K562 (cell line): ENCODE measurements around the gene ARMC9. TPM values are rescaled to one million over a fixed set of nuclear protein-coding genes. Genes with fewer than 3 reads are reported as not detected.

Source experiments
- ATAC-seq: fragments of 200-7000 bp; cut with Tn5 transposase; 3 replicates; pipeline ENCODE4 v1.9.1; 2020; ENCODE audit warnings: moderate library complexity
- BruUV-seq: library from RNA; stranded (reverse); fragments of 400-500 nt; replicated peaks from 2 replicates; lab custom pipeline; 2021; lab: Mats Ljungman, UMichigan
- CTCF ChIA-PET: fragments of 300-600 bp; formaldehyde crosslinking; extraction: SDS; loops from one replicate; lab custom pipeline; 2021; ENCODE audit warnings: low intra/inter-chr PET ratio; lab: Yijun Ruan, JAX
- POLR2A ChIA-PET: fragments of 300-600, 350-650 bp; sonication (Branson Sonifier 250); formaldehyde crosslinking; extraction: SDS; loops from one replicate; lab custom pipeline; 2021; ENCODE audit warnings: antibody characterized with exemption, inconsistent platforms; lab: Yijun Ruan, JAX
- DNase-seq, 4 experiments: peaks; one replicate each; pipeline versions ENCODE4 v3.0.0 to v3.0.0-alpha.2; 2011 to 2018; ENCODE audit warnings: low spot score in 3 of 4, mixed read lengths in 3 of 4; ENCODE audit errors: extremely low read depth in 1 of 4
- FAIRE-seq: peaks from 2 replicates; lab custom pipeline; 2011; peaks lifted over from hg19 to GRCh38; lab: Jason Lieb, UNC
- H2AFZ ChIP-seq: 2 replicates; pipeline ENCODE4 v1.6.0; 2011; ENCODE audit warnings: low read depth, low read length, control low read depth, inconsistent platforms
- H3K27ac ChIP-seq: fragments of 200-600 bp; 3 replicates; pipeline ENCODE4 v1.8.0; 2011; ENCODE audit warnings: low read depth, mild to moderate bottlenecking, control low read depth, inconsistent platforms, low read length, moderate library complexity, mixed read lengths; ENCODE audit errors: extremely low read depth
- H3K27me3 ChIP-seq, 2 experiments: fragments of 300-600 bp in 1 of 2; 2 replicates in 1 of 2; 3 replicates in 1 of 2; pipeline versions ENCODE4 v1.6.0 to v1.8.0; 2011; ENCODE audit warnings: inconsistent platforms in 2 of 2, low read length in 2 of 2, mild to moderate bottlenecking in 1 of 2, mixed read lengths in 1 of 2, moderate library complexity in 1 of 2; ENCODE audit not compliant: control insufficient read depth in 2 of 2, insufficient read depth in 2 of 2
- H3K36me3 ChIP-seq: fragments of 300-600 bp; 3 replicates; pipeline ENCODE4 v1.8.0; 2011; ENCODE audit warnings: mild to moderate bottlenecking, low read length, inconsistent platforms; ENCODE audit not compliant: control insufficient read depth, insufficient read depth
- H3K4me1 ChIP-seq, 2 experiments: fragments of 200-600 bp in 1 of 2; replicated peaks in 1 of 2; 2 replicates in 1 of 2; 3 replicates in 1 of 2; pipeline versions ENCODE4 v1.5.1 to v1.8.0; 2011; ENCODE audit warnings: inconsistent platforms in 2 of 2, low read length in 2 of 2, mild to moderate bottlenecking in 1 of 2, mixed read lengths in 1 of 2, moderate library complexity in 1 of 2; ENCODE audit not compliant: control insufficient read depth in 2 of 2, insufficient read depth in 2 of 2
- H3K4me2 ChIP-seq: 2 replicates; pipeline ENCODE4 v1.6.1; 2011; ENCODE audit warnings: low read length, control low read depth, inconsistent platforms, mixed read lengths; ENCODE audit not compliant: insufficient read depth
- H3K4me3 ChIP-seq: fragments of 200-600 bp; sonication (generic), shearing (Covaris generic); 2 replicates; pipeline ENCODE4 v1.5.1; 2016; ENCODE audit warnings: control low read depth, inconsistent platforms
- H3K79me2 ChIP-seq: fragments of 200-600 bp; 3 replicates; pipeline ENCODE4 v1.8.0; 2011; ENCODE audit warnings: low read length, inconsistent platforms; ENCODE audit not compliant: control insufficient read depth, insufficient read depth
- H3K9ac ChIP-seq, 2 experiments: 2 replicates each; pipeline versions ENCODE4 v1.6.0 to v1.6.1; 2011; ENCODE audit warnings: low read depth in 2 of 2, low read length in 2 of 2, control low read depth in 1 of 2, inconsistent platforms in 1 of 2, mild to moderate bottlenecking in 1 of 2, mixed read lengths in 1 of 2; ENCODE audit not compliant: insufficient read depth in 1 of 2
- H3K9me1 ChIP-seq: one replicate; pipeline ENCODE4 v1.6.0; 2011; ENCODE audit warnings: inconsistent platforms, mild to moderate bottlenecking, low read length, moderate library complexity; ENCODE audit not compliant: control insufficient read depth, insufficient read depth
- H3K9me3 ChIP-seq: replicated peaks from 2 replicates; pipeline ENCODE4 v1.5.1; 2011; ENCODE audit warnings: low read depth, low read length, inconsistent platforms; ENCODE audit not compliant: control insufficient read depth, insufficient read depth
- H4K20me1 ChIP-seq: replicated peaks from 2 replicates; pipeline ENCODE4 v1.6.1; 2011; ENCODE audit warnings: low read length, inconsistent platforms, mixed read lengths; ENCODE audit not compliant: control insufficient read depth, insufficient read depth
- CCNT2 ChIP-seq: IDR thresholded peaks from 2 replicates; pipeline ENCODE4 v1.6.1; 2011; ENCODE audit warnings: borderline replicate concordance, low read depth, mild to moderate bottlenecking, moderate library complexity, mixed read lengths, low read length; ENCODE audit not compliant: insufficient read length; ENCODE audit errors: extremely low read depth
- CGGBP1 ChIP-seq: fragments of 250-450 bp; sonication (Bioruptor Pico); IDR thresholded peaks from 2 replicates; pipeline ENCODE4 v1.9.0; 2021; ENCODE audit warnings: mild to moderate bottlenecking
- ELF4 ChIP-seq: fragments of 450-650 bp; formaldehyde crosslinking; IDR thresholded peaks from 2 replicates; pipeline ENCODE4 v1.4.0; 2022; ENCODE audit warnings: missing genetic modification characterization
- FOXP4 ChIP-seq: sonication (generic); formaldehyde crosslinking; IDR thresholded peaks from 2 replicates; pipeline ENCODE4 v1.8.0; 2022; ENCODE audit warnings: mild to moderate bottlenecking, missing genetic modification reagents, borderline replicate concordance
- FUS ChIP-seq: fragments of 200-400 bp; formaldehyde crosslinking; optimal IDR thresholded peaks from 2 replicates; pipeline ENCODE3; 2017; ENCODE audit warnings: low read depth, low read length
- HDAC8 ChIP-seq: fragments of 450-650 bp; IDR thresholded peaks from 2 replicates; pipeline ENCODE4 v1.6.1; 2016; ENCODE audit warnings: mild to moderate bottlenecking, missing genetic modification characterization, moderate library complexity, missing compliant biosample characterization
- JUN ChIP-seq, 2 experiments: sonication (generic) in 1 of 2; formaldehyde crosslinking in 1 of 2; IDR thresholded peaks; 2 replicates each; pipeline versions ENCODE4 v1.6.1 to v1.8.0; 2012 to 2022; ENCODE audit warnings: borderline replicate concordance in 2 of 2, mild to moderate bottlenecking in 2 of 2, improper control_type of control experiment in 1 of 2, low read depth in 1 of 2, low read length in 1 of 2, missing genetic modification reagents in 1 of 2
- MEF2D ChIP-seq: conservative IDR thresholded peaks from 2 replicates; pipeline ENCODE4 v1.6.1; 2016; ENCODE audit warnings: low read depth, missing genetic modification characterization, missing compliant biosample characterization
- RFX1 ChIP-seq: fragments of 450-650 bp; IDR thresholded peaks from 2 replicates; pipeline ENCODE4 v1.6.1; 2016; ENCODE audit warnings: mild to moderate bottlenecking, moderate library complexity
- SNRNP70 ChIP-seq: fragments of 200-400 bp; formaldehyde crosslinking; optimal IDR thresholded peaks from 2 replicates; pipeline ENCODE3; 2017; ENCODE audit warnings: low read depth, low read length
- ZBTB11 ChIP-seq, 3 experiments: fragments of 200-800 bp in 1 of 3; fragments of 250-450 bp in 1 of 3; fragments of 450-650 bp in 1 of 3; sonication (Bioruptor Pico) in 1 of 3; sonication (Bioruptor generic) in 1 of 3; formaldehyde crosslinking in 1 of 3; IDR thresholded peaks; 2 replicates each; pipeline versions ENCODE4 v1.6.1 to v1.8.0; 2016 to 2022; ENCODE audit warnings: mild to moderate bottlenecking in 2 of 3, missing genetic modification characterization in 2 of 3, missing compliant biosample characterization in 1 of 3, moderate library complexity in 1 of 3
- ZBTB26 ChIP-seq: fragments of 450-650 bp; formaldehyde crosslinking; IDR thresholded peaks from 2 replicates; pipeline ENCODE4 v1.4.0; 2022; ENCODE audit warnings: missing genetic modification characterization
- ZEB2 ChIP-seq: fragments of 450-650 bp; IDR thresholded peaks from 2 replicates; pipeline ENCODE4 v1.6.1; 2016
- ZKSCAN1 ChIP-seq: fragments of 150-350 bp; IDR thresholded peaks from 2 replicates; pipeline ENCODE4 v1.6.1; 2016; ENCODE audit warnings: low read depth, low read length
- WGBS: fragments of 100-300 bp; shearing (Covaris generic); methylation state at CpG from one replicate; pipeline ENCODE4 v1.1.6; 2016; ENCODE audit warnings: low coverage, mixed read lengths; ENCODE audit not compliant: insufficient coverage; ENCODE audit errors: missing lambda C conversion rate; 5-methylcytosine and 5-hydroxymethylcytosine counted together
- in situ Hi-C: fragments of 300-500 bp; cut with MboI; formaldehyde crosslinking; loops from 4 replicates; pipeline ENCODE4 v1.15.0; 2018; ENCODE audit warnings: inconsistent platforms, mixed read lengths
- intact Hi-C: fragments of 100-400 bp; cut with micrococcal nuclease; formaldehyde crosslinking; loops from 2 replicates; pipeline ENCODE4 v1.14.2; 2022
- polyA plus RNA-seq, 8 experiments: library from polyadenylated mRNA; depleted of rRNA in 4 of 8; stranded (reverse) in 5 of 8; unstranded in 3 of 8; fragments of >200 nt; fragmentation: Nextera tagmentation in 2 of 8; fragmentation: Illumina TruSeq in 1 of 8; extraction: Ambion mirVana in 2 of 8; extraction: Trizol in 1 of 8; gene quantifications; 2 replicates each; pipeline versions ENCODE4 v1.2.1 to v1.2.3, GENCODE V29; 2011 to 2014; ENCODE audit warnings: inconsistent platforms in 1 of 8, missing spikeins in 1 of 8
- total RNA-seq, 7 experiments: library from RNA; depleted of rRNA in 6 of 7; stranded (reverse); fragments of >200 nt in 6 of 7; fragmentation: Illumina TruSeq in 2 of 7; extraction: Trizol in 2 of 7; gene quantifications; 2 replicates each; pipeline versions ENCODE4 v1.2.1 to v1.2.3, GENCODE V29; 2011 to 2021; ENCODE audit warnings: low replicate concordance in 1 of 7

The ARMC9 gene
- total and polyA plus RNA-seq, 9 of the 15 experiments (the other 6 are each of a cell fraction or from before 2014, with no cell fraction given) = 0.36 to 2.3 (median 1.1) TPM

GRCh38 chr2:231277962-231278361 lies 79.5 kb downstream of the ARMC9 start (continued):
- TF ChIP-seq CCNT2 (no peak), ZBTB26 (CRISPR knock-in tag) (no peak), MEF2D (tag) (no peak), SNRNP70 (no peak)

- 0% methylated on average over 1 of the region's 2 CpGs for WGBS
- ChIA-PET CTCF (no interaction called here), POLR2A (no interaction called here)
- in situ Hi-C loops (no loop called here), intact Hi-C loops (no loop called here)
- FAIRE-seq = no peak
- H3K27me3 ChIP-seq = peaks cover 10 to 18% of the 10 kb centered on the region in 2 experiments; a peak in 4 of 5 replicates
- H3K4me2 ChIP-seq = no peak overlapping the region
- DNase-seq = no peak
- no peaks in the 10 kb centered on the region for H3K9me1 ChIP-seq
- no peak overlapping the region for H2AFZ ChIP-seq
- no peaks in the 10 kb centered on the region for H3K9me3 ChIP-seq
- no peaks in the 10 kb centered on the region; a peak in 2 of 5 replicates for H3K4me1 ChIP-seq
- no peak overlapping the region for H3K4me3 ChIP-seq
- no peak for ATAC-seq
- H3K79me2 ChIP-seq = no peaks in the 10 kb centered on the region
- H3K9ac ChIP-seq = no peak overlapping the region
- H3K36me3 ChIP-seq = no peaks in the 10 kb centered on the region
- no peak overlapping the region for H3K27ac ChIP-seq
- no TSS peak for BruUV-seq
- H4K20me1 ChIP-seq = no peaks in the 10 kb centered on the region
- no peak for TF ChIP-seq FUS
- TF ChIP-seq ZKSCAN1 = no peak
- TF ChIP-seq ZEB2 = no peak
- TF ChIP-seq CGGBP1 (CRISPR knock-in tag) = no peak
- TF ChIP-seq HDAC8 = no peak
- no peak for TF ChIP-seq JUN (IDR thresholded peaks at IDR 0.05; ENCODE audit: borderline replicate concordance, low read depth, low read length)
- no peak for TF ChIP-seq JUN (CRISPR knock-in tag; IDR thresholded peaks at IDR 0.05; ENCODE audit: borderline replicate concordance)
- no peak for TF ChIP-seq RFX1
- TF ChIP-seq ZBTB11 (CRISPR knock-in tag; IDR thresholded peaks at IDR 0.05) = no peak
- no peak for TF ChIP-seq FOXP4 (CRISPR knock-in tag)
- TF ChIP-seq ELF4 (CRISPR knock-in tag) = no peak
Measured at GRCh38 chr2:231278868-231279267, 80.4 kb downstream of the ARMC9 start.
